ENCODE results near the gene DAD1.
A peak's percentile ranks its signal among the peaks of the same experiment; 100 is the strongest.

DAD1 gene

DNA sequence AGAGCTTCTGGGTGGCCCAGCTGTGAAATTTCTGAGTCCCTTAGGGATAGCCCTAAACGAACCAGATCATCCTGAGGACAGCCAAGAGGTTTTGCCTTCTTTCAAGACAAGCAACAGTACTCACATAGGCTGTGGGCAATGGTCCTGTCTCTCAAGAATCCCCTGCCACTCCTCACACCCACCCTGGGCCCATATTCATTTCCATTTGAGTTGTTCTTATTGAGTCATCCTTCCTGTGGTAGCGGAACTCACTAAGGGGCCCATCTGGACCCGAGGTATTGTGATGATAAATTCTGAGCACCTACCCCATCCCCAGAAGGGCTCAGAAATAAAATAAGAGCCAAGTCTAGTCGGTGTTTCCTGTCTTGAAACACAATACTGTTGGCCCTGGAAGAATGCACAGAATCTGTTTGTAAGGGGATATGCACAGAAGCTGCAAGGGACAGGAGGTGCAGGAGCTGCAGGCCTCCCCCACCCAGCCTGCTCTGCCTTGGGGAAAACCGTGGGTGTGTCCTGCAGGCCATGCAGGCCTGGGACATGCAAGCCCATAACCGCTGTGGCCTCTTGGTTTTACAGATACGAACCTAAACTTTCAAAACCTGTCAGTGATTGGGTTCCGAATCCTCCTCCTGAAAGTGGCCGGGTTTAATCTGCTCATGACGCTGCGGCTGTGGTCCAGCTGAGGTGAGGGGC lies 38.9 kb downstream of the DAD1 start:
- TF ChIP-seq, protein P1, sequence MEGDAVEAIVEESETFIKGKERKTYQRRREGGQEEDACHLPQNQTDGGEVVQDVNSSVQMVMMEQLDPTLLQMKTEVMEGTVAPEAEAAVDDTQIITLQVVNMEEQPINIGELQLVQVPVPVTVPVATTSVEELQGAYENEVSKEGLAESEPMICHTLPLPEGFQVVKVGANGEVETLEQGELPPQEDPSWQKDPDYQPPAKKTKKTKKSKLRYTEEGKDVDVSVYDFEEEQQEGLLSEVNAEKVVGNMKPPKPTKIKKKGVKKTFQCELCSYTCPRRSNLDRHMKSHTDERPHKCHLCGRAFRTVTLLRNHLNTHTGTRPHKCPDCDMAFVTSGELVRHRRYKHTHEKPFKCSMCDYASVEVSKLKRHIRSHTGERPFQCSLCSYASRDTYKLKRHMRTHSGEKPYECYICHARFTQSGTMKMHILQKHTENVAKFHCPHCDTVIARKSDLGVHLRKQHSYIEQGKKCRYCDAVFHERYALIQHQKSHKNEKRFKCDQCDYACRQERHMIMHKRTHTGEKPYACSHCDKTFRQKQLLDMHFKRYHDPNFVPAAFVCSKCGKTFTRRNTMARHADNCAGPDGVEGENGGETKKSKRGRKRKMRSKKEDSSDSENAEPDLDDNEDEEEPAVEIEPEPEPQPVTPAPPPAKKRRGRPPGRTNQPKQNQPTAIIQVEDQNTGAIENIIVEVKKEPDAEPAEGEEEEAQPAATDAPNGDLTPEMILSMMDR (IDR thresholded peaks at IDR 0.05; ENCODE audit: extremely low read depth, missing control alignments), result no peak
- DNase-seq (ENCODE audit: low spot score), result peak; percentile 64

DNA sequence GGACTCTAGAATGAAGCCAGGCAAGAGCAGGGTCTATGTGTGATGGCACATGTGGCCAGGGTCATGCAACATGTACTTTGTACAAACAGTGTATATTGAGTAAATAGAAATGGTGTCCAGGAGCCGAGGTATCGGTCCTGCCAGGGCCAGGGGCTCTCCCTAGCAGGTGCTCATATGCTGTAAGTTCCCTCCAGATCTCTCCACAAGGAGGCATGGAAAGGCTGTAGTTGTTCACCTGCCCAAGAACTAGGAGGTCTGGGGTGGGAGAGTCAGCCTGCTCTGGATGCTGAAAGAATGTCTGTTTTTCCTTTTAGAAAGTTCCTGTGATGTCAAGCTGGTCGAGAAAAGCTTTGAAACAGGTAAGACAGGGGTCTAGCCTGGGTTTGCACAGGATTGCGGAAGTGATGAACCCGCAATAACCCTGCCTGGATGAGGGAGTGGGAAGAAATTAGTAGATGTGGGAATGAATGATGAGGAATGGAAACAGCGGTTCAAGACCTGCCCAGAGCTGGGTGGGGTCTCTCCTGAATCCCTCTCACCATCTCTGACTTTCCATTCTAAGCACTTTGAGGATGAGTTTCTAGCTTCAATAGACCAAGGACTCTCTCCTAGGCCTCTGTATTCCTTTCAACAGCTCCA lies 39.6 kb downstream of the DAD1 start:
- no peak for DNase-seq (ENCODE audit: low spot score)
- TF ChIP-seq, protein P1 (IDR thresholded peaks at IDR 0.05; ENCODE audit: extremely low read depth, missing control alignments), result no peak

DNA sequence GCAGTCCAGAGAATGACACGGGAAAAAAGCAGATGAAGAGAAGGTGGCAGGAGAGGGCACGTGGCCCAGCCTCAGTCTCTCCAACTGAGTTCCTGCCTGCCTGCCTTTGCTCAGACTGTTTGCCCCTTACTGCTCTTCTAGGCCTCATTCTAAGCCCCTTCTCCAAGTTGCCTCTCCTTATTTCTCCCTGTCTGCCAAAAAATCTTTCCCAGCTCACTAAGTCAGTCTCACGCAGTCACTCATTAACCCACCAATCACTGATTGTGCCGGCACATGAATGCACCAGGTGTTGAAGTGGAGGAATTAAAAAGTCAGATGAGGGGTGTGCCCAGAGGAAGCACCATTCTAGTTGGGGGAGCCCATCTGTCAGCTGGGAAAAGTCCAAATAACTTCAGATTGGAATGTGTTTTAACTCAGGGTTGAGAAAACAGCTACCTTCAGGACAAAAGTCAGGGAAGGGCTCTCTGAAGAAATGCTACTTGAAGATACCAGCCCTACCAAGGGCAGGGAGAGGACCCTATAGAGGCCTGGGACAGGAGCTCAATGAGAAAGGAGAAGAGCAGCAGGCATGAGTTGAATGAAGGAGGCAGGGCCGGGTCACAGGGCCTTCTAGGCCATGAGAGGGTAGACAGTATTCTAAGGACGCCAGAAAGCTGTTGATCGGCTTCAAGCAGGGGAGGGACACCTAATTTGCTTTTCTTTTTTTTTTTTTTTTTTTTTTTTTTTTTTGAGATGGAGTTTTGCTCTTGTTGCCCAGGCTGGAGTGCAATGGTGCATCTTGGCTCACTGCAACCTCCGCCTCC lies 40.9 kb downstream of the DAD1 start:
- no peak for DNase-seq (ENCODE audit: low spot score)
- TF ChIP-seq, protein P1 (IDR thresholded peaks at IDR 0.05; ENCODE audit: extremely low read depth, missing control alignments), result no peak

DNA sequence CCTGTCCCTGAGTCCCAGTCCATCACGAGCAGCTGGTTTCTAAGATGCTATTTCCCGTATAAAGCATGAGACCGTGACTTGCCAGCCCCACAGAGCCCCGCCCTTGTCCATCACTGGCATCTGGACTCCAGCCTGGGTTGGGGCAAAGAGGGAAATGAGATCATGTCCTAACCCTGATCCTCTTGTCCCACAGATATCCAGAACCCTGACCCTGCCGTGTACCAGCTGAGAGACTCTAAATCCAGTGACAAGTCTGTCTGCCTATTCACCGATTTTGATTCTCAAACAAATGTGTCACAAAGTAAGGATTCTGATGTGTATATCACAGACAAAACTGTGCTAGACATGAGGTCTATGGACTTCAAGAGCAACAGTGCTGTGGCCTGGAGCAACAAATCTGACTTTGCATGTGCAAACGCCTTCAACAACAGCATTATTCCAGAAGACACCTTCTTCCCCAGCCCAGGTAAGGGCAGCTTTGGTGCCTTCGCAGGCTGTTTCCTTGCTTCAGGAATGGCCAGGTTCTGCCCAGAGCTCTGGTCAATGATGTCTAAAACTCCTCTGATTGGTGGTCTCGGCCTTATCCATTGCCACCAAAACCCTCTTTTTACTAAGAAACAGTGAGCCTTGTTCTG lies 41.6 kb downstream of the DAD1 start:
- no peak for DNase-seq (ENCODE audit: low spot score)
- TF ChIP-seq, protein P1 (IDR thresholded peaks at IDR 0.05; ENCODE audit: extremely low read depth, missing control alignments), result no peak

DNA sequence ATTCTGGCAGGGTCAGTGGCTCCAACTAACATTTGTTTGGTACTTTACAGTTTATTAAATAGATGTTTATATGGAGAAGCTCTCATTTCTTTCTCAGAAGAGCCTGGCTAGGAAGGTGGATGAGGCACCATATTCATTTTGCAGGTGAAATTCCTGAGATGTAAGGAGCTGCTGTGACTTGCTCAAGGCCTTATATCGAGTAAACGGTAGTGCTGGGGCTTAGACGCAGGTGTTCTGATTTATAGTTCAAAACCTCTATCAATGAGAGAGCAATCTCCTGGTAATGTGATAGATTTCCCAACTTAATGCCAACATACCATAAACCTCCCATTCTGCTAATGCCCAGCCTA lies 42.3 kb downstream of the DAD1 start:
- DNase-seq (ENCODE audit: low spot score), result no peak
- TF ChIP-seq, protein P1 (IDR thresholded peaks at IDR 0.05; ENCODE audit: extremely low read depth, missing control alignments), result no peak

DNA sequence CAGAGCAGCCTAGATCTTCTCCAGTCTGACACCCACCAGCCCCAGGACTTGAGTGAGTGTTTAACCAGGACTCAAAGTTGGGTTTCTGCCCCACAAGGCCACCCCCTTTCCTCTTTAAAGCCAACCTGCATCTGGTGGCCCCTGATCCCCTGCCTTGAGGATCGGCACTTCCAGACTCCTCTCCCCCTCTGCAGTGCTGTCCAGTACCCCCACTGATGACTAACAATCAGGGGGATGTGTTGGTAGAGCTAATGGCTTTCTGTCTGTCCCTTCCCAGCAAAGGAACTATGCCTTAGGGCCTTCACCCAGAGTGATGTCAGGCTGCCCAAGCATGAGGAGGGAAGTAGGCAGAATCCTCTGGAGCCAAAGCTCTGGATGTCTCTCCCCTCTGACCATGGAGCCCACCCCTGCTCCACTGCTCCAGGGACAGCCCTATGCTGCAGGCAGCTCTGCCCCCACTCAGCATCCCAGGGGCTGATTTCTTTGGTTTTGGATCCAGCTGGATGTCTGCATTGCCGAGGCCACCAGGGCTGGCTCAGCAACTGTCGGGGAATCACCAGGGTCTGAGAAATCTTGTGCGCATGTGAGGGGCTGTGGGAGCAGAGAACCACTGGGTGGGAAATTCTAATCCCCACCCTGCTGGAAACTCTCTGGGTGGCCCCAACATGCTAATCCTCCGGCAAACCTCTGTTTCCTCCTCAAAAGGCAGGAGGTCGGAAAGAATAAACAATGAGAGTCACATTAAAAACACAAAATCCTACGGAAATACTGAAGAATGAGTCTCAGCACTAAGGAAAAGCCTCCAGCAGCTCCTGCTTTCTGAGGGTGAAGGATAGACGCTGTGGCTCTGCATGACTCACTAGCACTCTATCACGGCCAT lies 42.9 kb downstream of the DAD1 start:
- TF ChIP-seq, protein P1 (IDR thresholded peaks at IDR 0.05; ENCODE audit: extremely low read depth, missing control alignments), result no peak
- DNase-seq (ENCODE audit: low spot score), result no peak

Measured in GM20000 (cell line).